Measurements from ENCODE around the gene LUM.

LUM gene

GRCh38 chr12:91074154-91074709 lies 37.1 kb downstream of the LUM start:
- no peak for DNase-seq (ENCODE audit: low read depth in 2 of 2)

GRCh38 chr12:91073426-91073825 lies 37.9 kb downstream of the LUM start:
- DNase-seq (ENCODE audit: low read depth in 2 of 2), result no peak

GRCh38 chr12:91072931-91073330 lies 38.4 kb downstream of the LUM start:
- no peak for DNase-seq (ENCODE audit: low read depth in 2 of 2)

- DNase-seq (ENCODE audit: low read depth in 2 of 2), result no peak
Measured at GRCh38 chr12:91070936-91071335, 40.4 kb downstream of the LUM start.

DNA sequence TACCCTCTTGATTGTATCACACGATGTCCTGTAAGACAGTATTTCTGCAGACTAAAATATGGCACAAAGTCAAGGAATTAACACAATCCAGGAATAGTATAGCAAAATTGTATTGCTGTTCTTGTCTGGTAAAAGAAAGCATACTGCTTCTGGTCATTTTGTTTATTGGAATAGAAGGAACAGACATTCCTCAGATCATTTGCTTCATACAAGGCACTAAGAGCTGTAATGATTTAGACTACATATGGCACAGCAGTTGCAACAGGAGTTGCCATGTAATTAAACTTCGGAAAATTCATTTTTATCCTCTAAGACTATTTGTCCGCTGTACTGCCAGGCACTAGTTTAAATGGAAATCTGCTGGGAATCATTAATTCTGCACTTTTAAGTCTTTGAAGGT lies 45.9 kb downstream of the LUM start:
- no peak for DNase-seq (ENCODE audit: low read depth in 2 of 2)

DNA sequence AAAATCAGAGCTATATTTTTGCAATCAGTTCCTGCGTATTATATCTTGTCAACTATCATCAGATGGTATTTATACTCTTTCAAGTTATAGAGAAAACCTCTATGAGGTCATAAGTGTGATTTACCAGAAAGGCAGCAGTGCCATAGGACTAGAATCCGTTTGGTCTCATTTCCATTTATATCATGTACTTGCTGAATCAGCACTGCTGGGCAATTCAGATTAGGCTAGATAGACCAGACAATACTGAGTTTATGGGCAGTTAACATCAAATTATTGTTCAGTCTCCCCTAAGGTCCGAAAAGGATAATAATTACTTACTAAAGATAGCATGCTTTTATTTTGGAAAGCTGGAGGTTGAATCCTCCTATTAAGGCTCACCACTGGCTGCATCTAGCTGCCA lies 46.7 kb downstream of the LUM start:
- no peak for DNase-seq (ENCODE audit: low read depth in 2 of 2)

- DNase-seq (ENCODE audit: low read depth in 2 of 2), result no peak
Measured at GRCh38 chr12:91061091-91061490, 50.2 kb downstream of the LUM start.

DNA sequence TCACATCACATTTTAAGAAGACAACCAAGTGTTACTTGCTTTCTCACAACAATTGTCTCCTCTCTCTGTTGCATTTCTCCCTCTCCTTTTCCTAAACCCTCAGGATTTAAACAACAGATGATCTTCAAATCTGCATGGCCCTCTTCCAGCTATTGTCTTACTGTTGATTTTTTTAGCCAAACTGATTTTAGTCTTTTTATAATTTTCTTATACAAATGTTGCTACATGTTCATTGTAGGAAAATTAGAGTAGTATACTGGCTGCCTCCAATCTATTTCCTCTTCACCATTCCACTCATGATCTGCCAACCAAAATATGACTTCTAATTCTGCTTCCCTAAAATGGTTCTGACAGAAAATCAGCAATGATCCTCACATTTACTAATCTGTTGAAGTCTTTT lies 52.1 kb downstream of the LUM start:
- no peak for DNase-seq (ENCODE audit: low read depth in 2 of 2)

GRCh38 chr12:91058786-91059185 lies 52.5 kb downstream of the LUM start:
- DNase-seq (ENCODE audit: low read depth in 2 of 2), result no peak

DNA sequence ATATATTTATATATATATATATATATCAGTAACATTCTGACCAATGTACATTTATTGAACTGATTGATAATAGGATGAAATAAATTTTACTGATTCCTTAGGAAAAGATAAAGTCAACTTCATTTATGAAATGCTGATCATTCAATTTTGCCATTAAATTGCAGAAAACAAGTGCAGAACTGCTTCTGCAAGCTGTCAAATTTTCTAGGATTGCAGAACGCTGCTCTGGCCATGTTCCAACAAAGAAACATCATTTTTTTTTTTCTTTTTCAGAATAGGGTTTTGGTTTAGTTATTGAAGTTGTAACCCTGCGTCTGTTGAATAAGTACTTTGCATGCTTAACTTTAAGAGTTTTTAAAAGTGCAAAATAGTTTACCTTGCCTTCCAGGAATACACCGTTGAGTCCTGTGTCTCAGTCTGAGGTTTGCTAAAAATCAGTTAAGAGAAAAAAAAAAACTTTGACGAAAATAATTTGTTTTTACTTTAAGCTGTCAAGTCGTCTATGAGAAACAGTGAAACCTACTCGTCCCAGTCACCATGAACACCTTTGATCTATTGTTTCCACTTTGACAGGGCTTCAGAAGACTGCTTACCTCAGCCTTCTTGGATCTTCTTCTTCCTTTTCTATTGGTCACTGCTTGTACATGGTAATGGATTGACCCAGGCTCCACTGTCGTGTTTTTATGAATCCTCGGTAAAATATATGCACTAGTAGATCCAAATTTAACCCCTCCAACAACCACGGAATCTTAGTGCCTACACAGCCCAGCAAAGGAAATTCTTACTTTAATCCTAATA lies 53.7 kb downstream of the LUM start, which contains the start of gene KERA:
TSS of gene KERA (minus strand) at position 657 of the 798 bp plus-strand sequence. CDS start 1,743 bp downstream, outside the sequence.
- DNase-seq (ENCODE audit: low read depth in 2 of 2), result no peak

DNA sequence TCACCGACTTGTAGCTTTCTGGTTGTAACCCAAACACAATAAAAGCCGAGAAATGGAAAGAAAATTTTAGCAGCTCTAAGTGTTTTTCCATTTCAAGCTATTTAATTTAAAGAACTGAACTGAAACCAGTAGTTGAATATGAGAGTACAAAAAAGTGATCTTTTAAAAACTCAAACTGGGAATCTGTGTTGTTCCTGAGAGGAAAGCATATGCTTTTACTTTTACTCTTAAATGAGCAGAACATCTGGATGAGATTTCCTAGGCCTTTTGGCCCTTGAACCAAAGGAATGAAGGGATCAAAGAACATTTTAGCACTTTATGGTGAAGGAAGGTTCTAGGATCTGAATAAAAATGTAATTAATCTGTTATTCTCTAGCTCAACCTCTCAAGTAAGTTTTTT lies 54.8 kb downstream of the LUM start:
- DNase-seq (ENCODE audit: low read depth in 2 of 2), result no peak

DNA sequence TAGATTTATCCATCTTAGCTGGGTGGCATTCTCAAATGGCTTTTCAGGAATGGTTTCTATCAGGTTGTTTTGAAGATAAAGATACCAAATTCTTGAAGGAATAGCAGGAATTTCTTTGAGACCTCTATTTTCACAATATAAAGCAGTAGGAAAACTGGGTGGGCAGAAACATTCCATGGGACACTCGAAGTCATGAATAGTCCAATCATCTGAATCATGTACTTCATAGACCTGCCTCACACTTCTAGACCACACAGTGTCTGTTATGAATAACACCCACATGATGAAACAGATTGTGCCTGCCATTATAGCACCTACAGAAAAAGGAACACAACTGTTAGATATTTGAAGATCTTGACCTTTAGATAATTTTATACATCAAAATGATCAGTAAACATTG lies 55.3 kb downstream of the LUM start:
- DNase-seq (ENCODE audit: low read depth in 2 of 2), result no peak

- DNase-seq (ENCODE audit: low read depth in 2 of 2), result peak; percentile 70 to 77
Measured at GRCh38 chr12:91053951-91054715, 57.2 kb downstream of the LUM start.
